Measurements from ENCODE around the gene MPO.

The MPO gene

GRCh38 chr17:58305626-58306025 is 24.9 kb upstream of the MPO start:
- Histone ChIP-seq H3K4me3 (ENCODE audit: low read length) (no peak overlapping the region), H3K27ac (ENCODE audit: low read depth, low read length) (no peak overlapping the region), H3K4me1 (ENCODE audit: control insufficient read depth, low read length) (no peaks in the 10 kb centered on the region; the same call in 1 of the 2 replicates), H3K9me2 (replicated peaks; ENCODE audit: control insufficient read depth, low read length) (no peaks in the 10 kb centered on the region), H3K27me3 (ENCODE audit: control insufficient read depth, low read length) (peaks cover 5% of the 10 kb centered on the region), H3K36me3 (ENCODE audit: control insufficient read depth, low read length) (no peaks in the 10 kb centered on the region), H3F3A (ENCODE audit: control insufficient read depth, insufficient read depth) (no peaks in the 10 kb centered on the region), H3K4me2 (ENCODE audit: low read length) (no peak overlapping the region), H3K79me2 (ENCODE audit: control insufficient read depth, low read length) (no peaks in the 10 kb centered on the region), H4K20me1 (ENCODE audit: control insufficient read depth, insufficient read depth, low read depth, low read length) (no peaks in the 10 kb centered on the region), H3K9me3 (ENCODE audit: control insufficient read depth, insufficient read depth, low read length) (no peaks in the 10 kb centered on the region)
- TF ChIP-seq, protein P1, sequence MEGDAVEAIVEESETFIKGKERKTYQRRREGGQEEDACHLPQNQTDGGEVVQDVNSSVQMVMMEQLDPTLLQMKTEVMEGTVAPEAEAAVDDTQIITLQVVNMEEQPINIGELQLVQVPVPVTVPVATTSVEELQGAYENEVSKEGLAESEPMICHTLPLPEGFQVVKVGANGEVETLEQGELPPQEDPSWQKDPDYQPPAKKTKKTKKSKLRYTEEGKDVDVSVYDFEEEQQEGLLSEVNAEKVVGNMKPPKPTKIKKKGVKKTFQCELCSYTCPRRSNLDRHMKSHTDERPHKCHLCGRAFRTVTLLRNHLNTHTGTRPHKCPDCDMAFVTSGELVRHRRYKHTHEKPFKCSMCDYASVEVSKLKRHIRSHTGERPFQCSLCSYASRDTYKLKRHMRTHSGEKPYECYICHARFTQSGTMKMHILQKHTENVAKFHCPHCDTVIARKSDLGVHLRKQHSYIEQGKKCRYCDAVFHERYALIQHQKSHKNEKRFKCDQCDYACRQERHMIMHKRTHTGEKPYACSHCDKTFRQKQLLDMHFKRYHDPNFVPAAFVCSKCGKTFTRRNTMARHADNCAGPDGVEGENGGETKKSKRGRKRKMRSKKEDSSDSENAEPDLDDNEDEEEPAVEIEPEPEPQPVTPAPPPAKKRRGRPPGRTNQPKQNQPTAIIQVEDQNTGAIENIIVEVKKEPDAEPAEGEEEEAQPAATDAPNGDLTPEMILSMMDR (IDR thresholded peaks at IDR 0.05; ENCODE audit: low read depth, low read length, poor library complexity, severe bottlenecking): no peak
- no peak for TF ChIP-seq EZH2phosphoT487 (IDR thresholded peaks at IDR 0.05; ENCODE audit: borderline replicate concordance, low read length)

DNA sequence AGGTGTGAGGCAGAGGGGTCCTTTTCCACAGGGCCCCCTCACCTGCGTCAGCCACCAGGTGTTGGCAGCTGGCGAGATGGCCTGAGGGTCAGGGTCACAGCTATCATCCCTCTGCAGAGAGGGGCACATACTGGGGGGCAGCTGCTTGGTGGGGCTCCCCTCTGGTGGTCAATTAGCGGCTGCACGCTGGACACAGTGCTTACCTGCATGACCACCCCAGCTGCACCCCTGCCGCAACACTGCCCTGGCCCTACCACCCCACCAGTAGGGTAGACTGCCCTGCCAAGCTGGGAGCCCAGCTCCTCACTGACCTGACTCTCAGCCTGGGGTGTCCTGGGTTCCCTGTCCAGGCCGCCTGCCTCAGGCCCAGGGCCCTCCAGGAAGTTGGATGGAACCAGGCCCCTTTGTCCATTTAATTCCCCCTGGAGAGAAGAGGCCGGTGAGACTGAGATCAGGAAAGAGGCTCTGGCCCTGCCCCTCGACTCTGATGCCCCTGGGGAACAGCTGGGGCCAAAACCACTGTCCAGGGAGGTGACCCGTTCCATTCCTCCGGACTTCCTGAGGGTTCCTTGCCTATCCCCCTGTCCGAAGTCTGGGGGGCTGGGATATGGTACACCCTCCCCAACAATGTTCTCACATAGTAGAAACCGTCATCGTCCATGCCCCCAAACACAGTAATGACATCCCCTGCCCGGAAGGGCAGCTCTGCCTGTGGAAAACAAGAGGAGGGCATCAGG is 24.2 kb upstream of the MPO start:
- no peaks in the 10 kb centered on the region for H3K9me2 ChIP-seq (replicated peaks; ENCODE audit: control insufficient read depth, low read length)

DNA sequence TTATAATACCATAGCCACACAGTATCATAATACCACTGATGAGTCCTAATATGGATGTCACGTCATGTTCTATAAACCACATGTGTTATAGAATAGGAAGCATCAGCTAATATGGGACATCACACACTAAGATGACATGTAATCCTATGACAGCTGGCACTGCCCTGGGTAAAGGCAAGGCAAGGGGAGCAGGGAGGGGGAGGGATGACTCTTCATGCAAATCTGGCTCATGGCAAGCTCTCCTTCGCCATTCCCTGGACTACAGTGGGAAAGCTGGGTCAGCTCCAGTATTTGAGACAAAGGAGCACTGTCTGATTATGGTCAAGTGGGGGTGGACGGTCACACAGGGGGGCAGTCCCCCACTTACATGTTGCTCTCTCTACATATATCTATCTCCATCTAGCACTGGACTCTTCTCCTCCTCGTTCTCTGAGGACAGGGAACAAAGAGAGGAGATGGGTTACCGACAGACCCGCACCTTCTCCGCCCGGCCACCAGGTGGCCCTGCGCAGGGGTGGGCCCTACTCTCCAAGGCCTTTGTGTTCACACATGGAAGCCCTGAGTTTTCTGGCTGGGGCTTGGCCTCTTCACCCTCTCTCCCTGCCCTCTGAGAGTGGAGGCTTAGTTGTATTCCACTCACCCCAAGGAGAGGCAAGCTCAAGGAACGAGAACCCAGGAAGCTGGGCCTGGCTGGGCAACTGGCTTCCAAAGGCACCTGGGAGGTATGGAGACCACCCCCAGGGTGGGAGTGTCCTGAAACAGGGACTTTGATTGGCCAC is 23.4 kb upstream of the MPO start:
- Histone ChIP-seq H3K36me3 (ENCODE audit: control insufficient read depth, low read length) (no peaks in the 10 kb centered on the region), H3K4me2 (ENCODE audit: low read length) (no peak overlapping the region), H3K4me1 (ENCODE audit: control insufficient read depth, low read length) (no peaks in the 10 kb centered on the region; the same call in 1 of the 2 replicates), H3K9me3 (ENCODE audit: control insufficient read depth, insufficient read depth, low read length) (no peaks in the 10 kb centered on the region), H3K27me3 (ENCODE audit: control insufficient read depth, low read length) (peaks cover 16% of the 10 kb centered on the region), H3K4me3 (ENCODE audit: low read length) (no peak overlapping the region), H3K79me2 (ENCODE audit: control insufficient read depth, low read length) (no peaks in the 10 kb centered on the region), H3K9me2 (replicated peaks; ENCODE audit: control insufficient read depth, low read length) (no peaks in the 10 kb centered on the region), H3F3A (ENCODE audit: control insufficient read depth, insufficient read depth) (no peaks in the 10 kb centered on the region), H4K20me1 (ENCODE audit: control insufficient read depth, insufficient read depth, low read depth, low read length) (no peaks in the 10 kb centered on the region), H3K27ac (ENCODE audit: low read depth, low read length) (no peak overlapping the region)
- no peak for TF ChIP-seq EZH2phosphoT487 (IDR thresholded peaks at IDR 0.05; ENCODE audit: borderline replicate concordance, low read length)
- TF ChIP-seq, protein P1 (IDR thresholded peaks at IDR 0.05; ENCODE audit: low read depth, low read length, poor library complexity, severe bottlenecking): peak; percentile 93

More for the DNA sequence above, 24.2 kb upstream of the MPO start:
- Histone ChIP-seq H3F3A (ENCODE audit: control insufficient read depth, insufficient read depth) (no peaks in the 10 kb centered on the region), H3K9me3 (ENCODE audit: control insufficient read depth, insufficient read depth, low read length) (no peaks in the 10 kb centered on the region), H3K4me3 (ENCODE audit: low read length) (no peak overlapping the region), H3K27me3 (ENCODE audit: control insufficient read depth, low read length) (peaks cover 12% of the 10 kb centered on the region), H3K4me2 (ENCODE audit: low read length) (no peak overlapping the region), H4K20me1 (ENCODE audit: control insufficient read depth, insufficient read depth, low read depth, low read length) (no peaks in the 10 kb centered on the region), H3K36me3 (ENCODE audit: control insufficient read depth, low read length) (no peaks in the 10 kb centered on the region), H3K79me2 (ENCODE audit: control insufficient read depth, low read length) (no peaks in the 10 kb centered on the region), H3K27ac (ENCODE audit: low read depth, low read length) (no peak overlapping the region), H3K4me1 (ENCODE audit: control insufficient read depth, low read length) (no peaks in the 10 kb centered on the region; the same call in 1 of the 2 replicates)
- TF ChIP-seq, protein P1 (IDR thresholded peaks at IDR 0.05; ENCODE audit: low read depth, low read length, poor library complexity, severe bottlenecking): no peak
